ENCODE results near the gene HEATR5B.
"Not testable (repeated sequence)": the region's sequence is repeated elsewhere in the genome, so short reads cannot be mapped to it uniquely, and the experiment has no call there.

HEATR5B gene

GRCh38 chr2:36981911-36982310, 102.3 kb downstream of the HEATR5B start:
- no peak for DNase-seq (ENCODE audit: low spot score)

GRCh38 chr2:36979007-36979406, 105.2 kb downstream of the HEATR5B start:
- not testable (repeated sequence) for DNase-seq (ENCODE audit: low spot score)

- DNase-seq (ENCODE audit: low spot score) = no peak
Observed at GRCh38 chr2:36976065-36976464, 108.1 kb downstream of the HEATR5B start.

- no peak for DNase-seq (ENCODE audit: low spot score)
Observed at GRCh38 chr2:36975306-36975705, 108.9 kb downstream of the HEATR5B start.

GRCh38 chr2:36973320-36973719, 110.9 kb downstream of the HEATR5B start:
- DNase-seq (ENCODE audit: low spot score) = no peak

GRCh38 chr2:36971990-36972389, 112.2 kb downstream of the HEATR5B start:
- DNase-seq (ENCODE audit: low spot score) = no peak

GRCh38 chr2:36967236-36967876, 116.8 kb downstream of the HEATR5B start:
- DNase-seq (ENCODE audit: low spot score) = no peak

- peak; percentile 97 for DNase-seq (ENCODE audit: low spot score)
Observed at GRCh38 chr2:36966370-36967235, 117.6 kb downstream of the HEATR5B start, which contains the start of gene STRN. Gene STRN (minus strand): TSS chr2:36966536. CDS start chr2:36966463, 73 bp downstream.

- peak; percentile 86 for DNase-seq (ENCODE audit: low spot score)
Observed at GRCh38 chr2:36965751-36966369, 118.3 kb downstream of the HEATR5B start.

- no peak for DNase-seq (ENCODE audit: low spot score)
Observed at GRCh38 chr2:36965206-36965605, 119.0 kb downstream of the HEATR5B start.

- DNase-seq (ENCODE audit: low spot score) = no peak
Observed at GRCh38 chr2:36964496-36965058, 119.6 kb downstream of the HEATR5B start.

- no peak for DNase-seq (ENCODE audit: low spot score)
Observed at GRCh38 chr2:36963734-36964133, 120.4 kb downstream of the HEATR5B start.

- no peak for DNase-seq (ENCODE audit: low spot score)
Observed at GRCh38 chr2:36963106-36963505, 121.1 kb downstream of the HEATR5B start.

- no peak for DNase-seq (ENCODE audit: low spot score)
Observed at GRCh38 chr2:36960773-36961172, 123.4 kb downstream of the HEATR5B start.

GRCh38 chr2:36960005-36960675, 124.0 kb downstream of the HEATR5B start:
- DNase-seq (ENCODE audit: low spot score) = no peak

- no peak for DNase-seq (ENCODE audit: low spot score)
Observed at GRCh38 chr2:36954977-36955607, 129.1 kb downstream of the HEATR5B start.

- no peak for DNase-seq (ENCODE audit: low spot score)
Observed at GRCh38 chr2:36952748-36953197, 131.4 kb downstream of the HEATR5B start.

GRCh38 chr2:36951574-36951973, 132.6 kb downstream of the HEATR5B start:
- DNase-seq (ENCODE audit: low spot score) = no peak

- DNase-seq (ENCODE audit: low spot score) = no peak
Observed at GRCh38 chr2:36951027-36951518, 133.1 kb downstream of the HEATR5B start.

- no peak for DNase-seq (ENCODE audit: low spot score)
Observed at GRCh38 chr2:36949845-36950244, 134.3 kb downstream of the HEATR5B start.

GRCh38 chr2:36945240-36945639, 138.9 kb downstream of the HEATR5B start:
- DNase-seq (ENCODE audit: low spot score) = not testable (repeated sequence)
